ENCODE data around the gene UBE2D1. TPM values are rescaled to one million over a fixed set of nuclear protein-coding genes. Genes with fewer than 3 reads are reported as not detected.

Gene UBE2D1
- total and polyA plus RNA-seq, 9 of the 15 experiments (the other 6 are each of a cell fraction or from before 2014, with no cell fraction given): 4.1 to 24.4 (median 12.3) TPM

- ATAC-seq: peak; percentile 26; the same call in 2 of the 3 replicates
- intact Hi-C loops (cut with micrococcal nuclease): loop anchor here (5.0 kb wide), 1 partner anchor 65 kb away; the partner anchor contains the start of gene TFAM
- in situ Hi-C loops (cut with MboI): no loop called here
- peaks cover 5 to 18% of the 10 kb centered on the region in 2 experiments; a peak in 4 of 5 replicates for H3K4me1 ChIP-seq (replicated peaks in 1 of 2; ENCODE audit: control insufficient read depth in 2 of 2, insufficient read depth in 2 of 2, low read length in 2 of 2)
- H3K9me1 ChIP-seq (ENCODE audit: control insufficient read depth, insufficient read depth, low read length): no peaks in the 10 kb centered on the region
- POLR2A ChIA-PET: interaction anchor here (0.8 kb wide), 1 partner anchor 12 kb away, joined by 3 read pairs; no protein-coding TSS in a partner anchor
- BruUV-seq (replicated peaks): no TSS peak
- no peaks in the 10 kb centered on the region for H3K9me3 ChIP-seq (replicated peaks; ENCODE audit: control insufficient read depth, insufficient read depth, low read depth, low read length)
- H3K4me2 ChIP-seq (ENCODE audit: insufficient read depth, low read length): no peak overlapping the region
- no peaks in the 10 kb centered on the region for H3K79me2 ChIP-seq (ENCODE audit: control insufficient read depth, insufficient read depth, low read length)
- no peaks in the 10 kb centered on the region for H3K36me3 ChIP-seq (ENCODE audit: control insufficient read depth, insufficient read depth, low read length)
- no peak overlapping the region for H3K9ac ChIP-seq (ENCODE audit: insufficient read depth in 1 of 2, low read depth in 2 of 2, low read length in 2 of 2)
- DNase-seq (ENCODE audit: extremely low read depth in 1 of 4, low spot score in 3 of 4): peak in 1 of 4 experiments; percentile 38
- WGBS (ENCODE audit: insufficient coverage, low coverage, missing lambda C conversion rate): 5% methylated on average over 3 of the region's 3 CpGs
- peak overlapping the region; percentile 11; the same call in 1 of the 3 replicates for H3K27ac ChIP-seq (ENCODE audit: extremely low read depth, low read depth, low read length)
- CTCF ChIA-PET (ENCODE audit: low intra/inter-chr PET ratio): no interaction called here
- H2AFZ ChIP-seq (ENCODE audit: low read depth, low read length): peak overlapping the region; percentile 78
- no peak overlapping the region for H3K4me3 ChIP-seq
- no peaks in the 10 kb centered on the region for H4K20me1 ChIP-seq (replicated peaks; ENCODE audit: control insufficient read depth, insufficient read depth, low read length)
- H3K27me3 ChIP-seq (ENCODE audit: control insufficient read depth in 2 of 2, insufficient read depth in 2 of 2, low read length in 2 of 2): no peaks in the 10 kb centered on the region
- FAIRE-seq: no peak
- no peak for TF ChIP-seq ZNF764 (CRISPR knock-in tag; IDR thresholded peaks at IDR 0.05; ENCODE audit: low read depth)
- peak; percentile 48; the same call in 1 of the 2 replicates for TF ChIP-seq ELF1 (tag; IDR thresholded peaks at IDR 0.05)
- no peak for TF ChIP-seq C11orf30 (IDR thresholded peaks at IDR 0.05; ENCODE audit: low read depth)
- TF ChIP-seq NONO (IDR thresholded peaks at IDR 0.05; ENCODE audit: low read depth in 2 of 2, low read length in 1 of 2): no peak
- peak; percentile 26; the same call in 1 of the 2 replicates for TF ChIP-seq NR2C1 (IDR thresholded peaks at IDR 0.05)
- no peak for TF ChIP-seq NR2C1 (tag; IDR thresholded peaks at IDR 0.05)
- TF ChIP-seq HEY1 (CRISPR knock-in tag; IDR thresholded peaks at IDR 0.05; ENCODE audit: borderline replicate concordance): no peak
- TF ChIP-seq ZNF445 (CRISPR knock-in tag; IDR thresholded peaks at IDR 0.05; ENCODE audit: low read depth): no peak
- peak; percentile 82 for TF ChIP-seq CEBPB (tag; IDR thresholded peaks at IDR 0.05)
- peak; percentile 95 for TF ChIP-seq ZNF766 (CRISPR knock-in tag; conservative IDR thresholded peaks at IDR 0.05)
- TF ChIP-seq PHF21A (IDR thresholded peaks at IDR 0.05; ENCODE audit: borderline replicate concordance, low read depth): no peak
- TF ChIP-seq PHB (CRISPR knock-in tag; IDR thresholded peaks at IDR 0.05): no peak
- peak; percentile 24; the same call in 1 of the 2 replicates for TF ChIP-seq GABPA (tag; conservative IDR thresholded peaks at IDR 0.05; ENCODE audit: low read depth)
- TF ChIP-seq, protein P1, sequence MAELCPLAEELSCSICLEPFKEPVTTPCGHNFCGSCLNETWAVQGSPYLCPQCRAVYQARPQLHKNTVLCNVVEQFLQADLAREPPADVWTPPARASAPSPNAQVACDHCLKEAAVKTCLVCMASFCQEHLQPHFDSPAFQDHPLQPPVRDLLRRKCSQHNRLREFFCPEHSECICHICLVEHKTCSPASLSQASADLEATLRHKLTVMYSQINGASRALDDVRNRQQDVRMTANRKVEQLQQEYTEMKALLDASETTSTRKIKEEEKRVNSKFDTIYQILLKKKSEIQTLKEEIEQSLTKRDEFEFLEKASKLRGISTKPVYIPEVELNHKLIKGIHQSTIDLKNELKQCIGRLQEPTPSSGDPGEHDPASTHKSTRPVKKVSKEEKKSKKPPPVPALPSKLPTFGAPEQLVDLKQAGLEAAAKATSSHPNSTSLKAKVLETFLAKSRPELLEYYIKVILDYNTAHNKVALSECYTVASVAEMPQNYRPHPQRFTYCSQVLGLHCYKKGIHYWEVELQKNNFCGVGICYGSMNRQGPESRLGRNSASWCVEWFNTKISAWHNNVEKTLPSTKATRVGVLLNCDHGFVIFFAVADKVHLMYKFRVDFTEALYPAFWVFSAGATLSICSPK (IDR thresholded peaks at IDR 0.05; ENCODE audit: borderline replicate concordance): no peak
- no peak for TF ChIP-seq GABPB1 (CRISPR knock-in tag; IDR thresholded peaks at IDR 0.05)
- 0 out of 2 replicates have a peak, but pooled peaks have one; percentile 31 for TF ChIP-seq HMBOX1 (IDR thresholded peaks at IDR 0.05)
- TF ChIP-seq COPS2 (conservative IDR thresholded peaks at IDR 0.05): no peak
- TF ChIP-seq ZNF41 (CRISPR knock-in tag; conservative IDR thresholded peaks at IDR 0.05): no peak
- no peak for TF ChIP-seq SMARCA5 (IDR thresholded peaks at IDR 0.05)
- TF ChIP-seq, protein P2, sequence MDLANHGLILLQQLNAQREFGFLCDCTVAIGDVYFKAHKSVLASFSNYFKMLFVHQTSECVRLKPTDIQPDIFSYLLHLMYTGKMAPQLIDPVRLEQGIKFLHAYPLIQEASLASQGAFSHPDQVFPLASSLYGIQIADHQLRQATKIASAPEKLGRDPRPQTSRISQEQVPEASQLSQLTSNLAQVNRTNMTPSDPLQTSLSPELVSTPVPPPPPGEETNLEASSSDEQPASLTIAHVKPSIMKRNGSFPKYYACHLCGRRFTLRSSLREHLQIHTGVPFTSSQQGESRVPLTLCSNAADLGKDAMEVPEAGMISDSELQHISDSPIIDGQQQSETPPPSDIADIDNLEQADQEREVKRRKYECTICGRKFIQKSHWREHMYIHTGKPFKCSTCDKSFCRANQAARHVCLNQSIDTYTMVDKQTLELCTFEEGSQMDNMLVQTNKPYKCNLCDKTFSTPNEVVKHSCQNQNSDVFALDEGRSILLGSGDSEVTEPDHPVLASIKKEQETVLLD (IDR thresholded peaks at IDR 0.05): no peak
Observed at GRCh38 chr10:58322072-58322834, 12.6 kb upstream of the UBE2D1 start.

Measured in K562 (cell line).